Coronary artery (tissue), 2 donors: ENCODE measurements around the gene DCST1.

Experiments used
- DNase-seq: peaks from one replicate; pipeline ENCODE4 v3.0.0-alpha.2; 2017; ENCODE audit warnings: low spot score
- H3K27ac ChIP-seq, 2 donors: fragments of 200-600 bp; sonication (generic); one replicate each; pipeline ENCODE4 v1.5.1; 2016 to 2019
- H3K4me3 ChIP-seq: fragments of 200-600 bp; sonication (generic); 2 replicates; pipeline ENCODE4 v1.5.1; 2016; ENCODE audit warnings: mild to moderate bottlenecking, moderate library complexity
- CTCF ChIP-seq: fragments of 200-600 bp; sonication (generic); IDR thresholded peaks from one replicate; pipeline ENCODE4 v1.5.1; 2019; ENCODE audit warnings: antibody characterized with exemption

DCST1 gene

GRCh38 chr1:155030899-155031298 lies 2.7 kb upstream of the DCST1 start:
- H3K27ac ChIP-seq = no peak overlapping the region
- no peak overlapping the region for H3K4me3 ChIP-seq
- DNase-seq = no peak
- TF ChIP-seq CTCF = no peak

- no peak overlapping the region for H3K27ac ChIP-seq
- TF ChIP-seq CTCF = no peak
- DNase-seq = no peak
- H3K4me3 ChIP-seq = no peak overlapping the region
These were observed 738 bp upstream of the DCST1 start for GRCh38 chr1:155032886-155033285.

- no peak for DNase-seq
- TF ChIP-seq CTCF = no peak
- Histone ChIP-seq H3K4me3 (no peak overlapping the region), H3K27ac (no peak overlapping the region)
These were observed 939 bp downstream of the DCST1 start for GRCh38 chr1:155034318-155035208.

GRCh38 chr1:155035936-155036335 lies 2.3 kb downstream of the DCST1 start:
- no peak for TF ChIP-seq CTCF
- no peak overlapping the region for H3K4me3 ChIP-seq
- no peak overlapping the region for H3K27ac ChIP-seq

GRCh38 chr1:155037043-155037442 lies 3.4 kb downstream of the DCST1 start:
- Histone ChIP-seq H3K4me3 (no peak overlapping the region), H3K27ac (no peak overlapping the region)
- no peak for TF ChIP-seq CTCF
- DNase-seq = no peak

More at GRCh38 chr1:155035936-155036335, 2.3 kb downstream of the DCST1 start:
- DNase-seq = no peak

GRCh38 chr1:155037851-155038441 lies 4.3 kb downstream of the DCST1 start:
- Histone ChIP-seq H3K27ac (no peak overlapping the region), H3K4me3 (no peak overlapping the region)
- no peak for TF ChIP-seq CTCF
- no peak for DNase-seq
